Measurements from ENCODE around the gene SPATA9. TPM values are rescaled to one million over a fixed set of nuclear protein-coding genes. Genes with fewer than 3 reads are reported as not detected.

Gene SPATA9
- total RNA-seq, 4 donors from 2014 or later, result 0.82 to 1.5 TPM; not detected in 2

- DNase-seq, result no peak
- Histone ChIP-seq H3K27me3 (no peaks in the 10 kb centered on the region), H3K4me1 (no peaks in the 10 kb centered on the region), H3K27ac (no peak overlapping the region), H3K4me3 (no peak overlapping the region), H3K9me3 (no peaks in the 10 kb centered on the region), H3K36me3 (no peaks in the 10 kb centered on the region)
- in situ Hi-C loops (cut with MboI; ENCODE audit: low pct_ligation_motif_present in 1 of 4, low pct_unique_long_range_greater_than_20kb in 1 of 4, low sequenced_read_pairs in 3 of 4), result no loop called here
- no peak for TF ChIP-seq POLR2AphosphoS5 (IDR thresholded peaks at IDR 0.05)
- TF ChIP-seq CTCF (IDR thresholded peaks at IDR 0.05), result no peak
- TF ChIP-seq POLR2A (IDR thresholded peaks at IDR 0.05), result no peak
- no peak for TF ChIP-seq EP300 (IDR thresholded peaks at IDR 0.05; ENCODE audit: low read depth)
- WGBS, 2 donors (ENCODE audit: low coverage in 1 of 2), result 79 to 91% methylated on average over 1 of the region's 1 CpG
- intact Hi-C loops (cut with DNase I; ENCODE audit: low total_unique reads), result no loop called here
Observed at GRCh38 chr5:95689680-95690079, 6.9 kb upstream of the SPATA9 start.

DNA sequence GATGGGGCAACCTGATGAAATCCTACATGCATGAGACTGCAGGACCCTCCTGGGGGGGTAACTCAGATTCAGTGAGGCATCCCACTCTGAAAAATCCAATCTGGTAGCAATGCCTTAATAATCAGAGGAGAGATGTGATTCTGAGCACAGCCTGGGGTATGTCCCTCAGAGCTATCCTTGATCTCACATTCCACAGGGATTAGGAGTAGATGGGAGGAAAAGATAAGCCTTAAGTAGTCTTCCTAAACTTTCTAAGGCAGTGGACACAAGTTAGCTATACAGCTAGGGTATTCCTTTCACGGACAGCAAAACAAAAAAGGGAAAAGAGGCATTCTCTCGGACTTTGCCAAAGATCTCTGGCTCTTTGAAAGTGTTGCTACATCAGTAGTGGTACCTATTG is 3.9 kb upstream of the SPATA9 start:
- 50 to 76% methylated on average over 2 of the region's 2 CpGs for WGBS, 2 donors (ENCODE audit: low coverage in 1 of 2)
- H3K27me3 ChIP-seq, result no peaks in the 10 kb centered on the region
- H3K4me3 ChIP-seq, result no peak overlapping the region
- in situ Hi-C loops (cut with MboI; ENCODE audit: low pct_ligation_motif_present in 1 of 4, low pct_unique_long_range_greater_than_20kb in 1 of 4, low sequenced_read_pairs in 3 of 4) (no loop called here), intact Hi-C loops (cut with DNase I; ENCODE audit: low total_unique reads) (no loop called here)
- no peaks in the 10 kb centered on the region for H3K4me1 ChIP-seq
- H3K36me3 ChIP-seq, result no peaks in the 10 kb centered on the region
- no peak overlapping the region for H3K27ac ChIP-seq
- no peak for TF ChIP-seq EP300 (IDR thresholded peaks at IDR 0.05; ENCODE audit: low read depth)
- DNase-seq, result no peak
- no peaks in the 10 kb centered on the region for H3K9me3 ChIP-seq

- TF ChIP-seq POLR2AphosphoS5 (IDR thresholded peaks at IDR 0.05) (no peak), POLR2A (IDR thresholded peaks at IDR 0.05) (no peak), EP300 (IDR thresholded peaks at IDR 0.05; ENCODE audit: low read depth) (no peak), CTCF (IDR thresholded peaks at IDR 0.05) (no peak)
- Histone ChIP-seq H3K36me3 (no peaks in the 10 kb centered on the region), H3K9me3 (no peaks in the 10 kb centered on the region), H3K27ac (no peak overlapping the region), H3K4me3 (no peak overlapping the region), H3K4me1 (no peaks in the 10 kb centered on the region), H3K27me3 (no peaks in the 10 kb centered on the region)
- intact Hi-C loops (cut with DNase I; ENCODE audit: low total_unique reads), result no loop called here
- 78 to 82% methylated on average over 2 of the region's 2 CpGs for WGBS, 2 donors (ENCODE audit: low coverage in 1 of 2)
- no peak for DNase-seq
- in situ Hi-C loops (cut with MboI; ENCODE audit: low pct_ligation_motif_present in 1 of 4, low pct_unique_long_range_greater_than_20kb in 1 of 4, low sequenced_read_pairs in 3 of 4), result no loop called here
Observed at GRCh38 chr5:95684361-95684760, 1.6 kb upstream of the SPATA9 start.

GRCh38 chr5:95673081-95673480 is 9.7 kb downstream of the SPATA9 start:
- DNase-seq, result no peak
- Histone ChIP-seq H3K4me1 (peaks cover 0 to 20% (median 2%) of the 10 kb centered on the region in 4 donors), H3K27ac (no peak overlapping the region), H3K9me3 (no peaks in the 10 kb centered on the region), H3K36me3 (no peaks in the 10 kb centered on the region), H3K4me3 (no peak overlapping the region), H3K27me3 (no peaks in the 10 kb centered on the region)
- in situ Hi-C loops (cut with MboI; ENCODE audit: low pct_ligation_motif_present in 1 of 4, low pct_unique_long_range_greater_than_20kb in 1 of 4, low sequenced_read_pairs in 3 of 4), result no loop called here
- 59 to 83% methylated on average over 1 to 3 of the region's 3 CpGs for WGBS, 2 donors (ENCODE audit: low coverage in 1 of 2)
- TF ChIP-seq EP300 (IDR thresholded peaks at IDR 0.05; ENCODE audit: low read depth), result no peak
- intact Hi-C loops (cut with DNase I; ENCODE audit: low total_unique reads), result no loop called here

- Histone ChIP-seq H3K9me3 (no peaks in the 10 kb centered on the region), H3K4me3 (no peak overlapping the region), H3K36me3 (no peaks in the 10 kb centered on the region), H3K4me1 (peaks cover 0 to 20% (median 2%) of the 10 kb centered on the region in 4 donors), H3K27me3 (no peaks in the 10 kb centered on the region), H3K27ac (no peak overlapping the region)
- DNase-seq, result no peak
- in situ Hi-C loops (cut with MboI; ENCODE audit: low pct_ligation_motif_present in 1 of 4, low pct_unique_long_range_greater_than_20kb in 1 of 4, low sequenced_read_pairs in 3 of 4), result no loop called here
- intact Hi-C loops (cut with DNase I; ENCODE audit: low total_unique reads), result no loop called here
- TF ChIP-seq CTCF (IDR thresholded peaks at IDR 0.05) (no peak), EP300 (IDR thresholded peaks at IDR 0.05; ENCODE audit: low read depth) (no peak), POLR2A (IDR thresholded peaks at IDR 0.05) (no peak), POLR2AphosphoS5 (IDR thresholded peaks at IDR 0.05) (no peak)
Observed at GRCh38 chr5:95672641-95673040, 10.2 kb downstream of the SPATA9 start.
